Measurements from ENCODE around the gene UBE3C. TPM values are rescaled to one million over a fixed set of nuclear protein-coding genes. Genes with fewer than 3 reads are reported as not detected.

The UBE3C gene
- polyA plus RNA-seq, 1 donor from 2014 or later, result 39.0 TPM

- no peaks in the 10 kb centered on the region for H3K27me3 ChIP-seq (ENCODE audit: insufficient read depth, low read depth, low read length)
- no peaks in the 10 kb centered on the region for H3F3A ChIP-seq (ENCODE audit: insufficient read depth, low read length, poor library complexity, severe bottlenecking)
- H3K4me3 ChIP-seq (ENCODE audit: low read length), result no peak overlapping the region
- no peak overlapping the region for H3K9ac ChIP-seq (ENCODE audit: low read length)
- no peaks in the 10 kb centered on the region for H3K36me3 ChIP-seq (ENCODE audit: insufficient read depth, low read length)
- no peaks in the 10 kb centered on the region for H3K9me2 ChIP-seq (ENCODE audit: insufficient read depth, low read length)
- H3K27ac ChIP-seq (ENCODE audit: low read length), result no peak overlapping the region
- H3K4me2 ChIP-seq (ENCODE audit: low read length), result no peak overlapping the region
- H3K79me2 ChIP-seq (replicated peaks; ENCODE audit: insufficient read depth, low read length), result no peaks in the 10 kb centered on the region
- H3K9me3 ChIP-seq (ENCODE audit: low read length), result no peaks in the 10 kb centered on the region
- H4K20me1 ChIP-seq (ENCODE audit: insufficient read depth), result no peaks in the 10 kb centered on the region
- no peak overlapping the region for H2AFZ ChIP-seq (ENCODE audit: low read depth, low read length)
- TF ChIP-seq, protein P1, sequence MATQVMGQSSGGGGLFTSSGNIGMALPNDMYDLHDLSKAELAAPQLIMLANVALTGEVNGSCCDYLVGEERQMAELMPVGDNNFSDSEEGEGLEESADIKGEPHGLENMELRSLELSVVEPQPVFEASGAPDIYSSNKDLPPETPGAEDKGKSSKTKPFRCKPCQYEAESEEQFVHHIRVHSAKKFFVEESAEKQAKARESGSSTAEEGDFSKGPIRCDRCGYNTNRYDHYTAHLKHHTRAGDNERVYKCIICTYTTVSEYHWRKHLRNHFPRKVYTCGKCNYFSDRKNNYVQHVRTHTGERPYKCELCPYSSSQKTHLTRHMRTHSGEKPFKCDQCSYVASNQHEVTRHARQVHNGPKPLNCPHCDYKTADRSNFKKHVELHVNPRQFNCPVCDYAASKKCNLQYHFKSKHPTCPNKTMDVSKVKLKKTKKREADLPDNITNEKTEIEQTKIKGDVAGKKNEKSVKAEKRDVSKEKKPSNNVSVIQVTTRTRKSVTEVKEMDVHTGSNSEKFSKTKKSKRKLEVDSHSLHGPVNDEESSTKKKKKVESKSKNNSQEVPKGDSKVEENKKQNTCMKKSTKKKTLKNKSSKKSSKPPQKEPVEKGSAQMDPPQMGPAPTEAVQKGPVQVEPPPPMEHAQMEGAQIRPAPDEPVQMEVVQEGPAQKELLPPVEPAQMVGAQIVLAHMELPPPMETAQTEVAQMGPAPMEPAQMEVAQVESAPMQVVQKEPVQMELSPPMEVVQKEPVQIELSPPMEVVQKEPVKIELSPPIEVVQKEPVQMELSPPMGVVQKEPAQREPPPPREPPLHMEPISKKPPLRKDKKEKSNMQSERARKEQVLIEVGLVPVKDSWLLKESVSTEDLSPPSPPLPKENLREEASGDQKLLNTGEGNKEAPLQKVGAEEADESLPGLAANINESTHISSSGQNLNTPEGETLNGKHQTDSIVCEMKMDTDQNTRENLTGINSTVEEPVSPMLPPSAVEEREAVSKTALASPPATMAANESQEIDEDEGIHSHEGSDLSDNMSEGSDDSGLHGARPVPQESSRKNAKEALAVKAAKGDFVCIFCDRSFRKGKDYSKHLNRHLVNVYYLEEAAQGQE (IDR thresholded peaks at IDR 0.05; ENCODE audit: borderline replicate concordance), result no peak
- TF ChIP-seq SMC3 (conservative IDR thresholded peaks at IDR 0.05; ENCODE audit: poor library complexity) (no peak), RAD21 (conservative IDR thresholded peaks at IDR 0.05) (no peak), TAF1 (IDR thresholded peaks at IDR 0.05; ENCODE audit: low read depth) (no peak), MXI1 (conservative IDR thresholded peaks at IDR 0.05; ENCODE audit: poor library complexity, severe bottlenecking) (no peak), POLR2AphosphoS5 (IDR thresholded peaks at IDR 0.05) (no peak), EZH2 (IDR thresholded peaks at IDR 0.05; ENCODE audit: borderline replicate concordance, insufficient read depth, low read length, poor library complexity, severe bottlenecking) (no peak), EP300 (conservative IDR thresholded peaks at IDR 0.05; ENCODE audit: poor library complexity, severe bottlenecking) (no peak)
- TF ChIP-seq, protein P2, sequence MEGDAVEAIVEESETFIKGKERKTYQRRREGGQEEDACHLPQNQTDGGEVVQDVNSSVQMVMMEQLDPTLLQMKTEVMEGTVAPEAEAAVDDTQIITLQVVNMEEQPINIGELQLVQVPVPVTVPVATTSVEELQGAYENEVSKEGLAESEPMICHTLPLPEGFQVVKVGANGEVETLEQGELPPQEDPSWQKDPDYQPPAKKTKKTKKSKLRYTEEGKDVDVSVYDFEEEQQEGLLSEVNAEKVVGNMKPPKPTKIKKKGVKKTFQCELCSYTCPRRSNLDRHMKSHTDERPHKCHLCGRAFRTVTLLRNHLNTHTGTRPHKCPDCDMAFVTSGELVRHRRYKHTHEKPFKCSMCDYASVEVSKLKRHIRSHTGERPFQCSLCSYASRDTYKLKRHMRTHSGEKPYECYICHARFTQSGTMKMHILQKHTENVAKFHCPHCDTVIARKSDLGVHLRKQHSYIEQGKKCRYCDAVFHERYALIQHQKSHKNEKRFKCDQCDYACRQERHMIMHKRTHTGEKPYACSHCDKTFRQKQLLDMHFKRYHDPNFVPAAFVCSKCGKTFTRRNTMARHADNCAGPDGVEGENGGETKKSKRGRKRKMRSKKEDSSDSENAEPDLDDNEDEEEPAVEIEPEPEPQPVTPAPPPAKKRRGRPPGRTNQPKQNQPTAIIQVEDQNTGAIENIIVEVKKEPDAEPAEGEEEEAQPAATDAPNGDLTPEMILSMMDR (IDR thresholded peaks at IDR 0.05; ENCODE audit: poor library complexity, severe bottlenecking), result no peak
Measured at GRCh38 chr7:157132796-157133195, 5.9 kb upstream of the UBE3C start.

GRCh38 chr7:157133304-157133703 lies 5.4 kb upstream of the UBE3C start:
- H3K9me3 ChIP-seq (ENCODE audit: low read length), result no peaks in the 10 kb centered on the region
- H3K27me3 ChIP-seq (ENCODE audit: insufficient read depth, low read depth, low read length), result no peaks in the 10 kb centered on the region
- no peak overlapping the region for H3K4me3 ChIP-seq (ENCODE audit: low read length)
- no peaks in the 10 kb centered on the region for H3F3A ChIP-seq (ENCODE audit: insufficient read depth, low read length, poor library complexity, severe bottlenecking)
- H3K79me2 ChIP-seq (replicated peaks; ENCODE audit: insufficient read depth, low read length), result no peaks in the 10 kb centered on the region
- no peak overlapping the region for H3K9ac ChIP-seq (ENCODE audit: low read length)
- H3K9me2 ChIP-seq (ENCODE audit: insufficient read depth, low read length), result no peaks in the 10 kb centered on the region
- no peak for TF ChIP-seq POLR2AphosphoS5 (IDR thresholded peaks at IDR 0.05)
- no peak for TF ChIP-seq MXI1 (conservative IDR thresholded peaks at IDR 0.05; ENCODE audit: poor library complexity, severe bottlenecking)
- no peak for TF ChIP-seq EZH2 (IDR thresholded peaks at IDR 0.05; ENCODE audit: borderline replicate concordance, insufficient read depth, low read length, poor library complexity, severe bottlenecking)
- TF ChIP-seq EP300 (conservative IDR thresholded peaks at IDR 0.05; ENCODE audit: poor library complexity, severe bottlenecking), result no peak
- no peak for TF ChIP-seq RAD21 (conservative IDR thresholded peaks at IDR 0.05)
- no peak for TF ChIP-seq TAF1 (IDR thresholded peaks at IDR 0.05; ENCODE audit: low read depth)
- TF ChIP-seq SMC3 (conservative IDR thresholded peaks at IDR 0.05; ENCODE audit: poor library complexity), result no peak
- TF ChIP-seq, protein P2 (IDR thresholded peaks at IDR 0.05; ENCODE audit: poor library complexity, severe bottlenecking), result no peak
- TF ChIP-seq, protein P1 (IDR thresholded peaks at IDR 0.05; ENCODE audit: borderline replicate concordance), result no peak
- no peak overlapping the region for H3K4me2 ChIP-seq (ENCODE audit: low read length)
- no peaks in the 10 kb centered on the region for H3K36me3 ChIP-seq (ENCODE audit: insufficient read depth, low read length)
- H4K20me1 ChIP-seq (ENCODE audit: insufficient read depth), result no peaks in the 10 kb centered on the region
- H3K27ac ChIP-seq (ENCODE audit: low read length), result no peak overlapping the region
- H2AFZ ChIP-seq (ENCODE audit: low read depth, low read length), result no peak overlapping the region

Measured in neural cell (in vitro differentiated cells).